NCI-H187 treated with DMSO at 0.1 percent for 48 hours (cell line): ENCODE data around the gene HAPSTR1.
"Not testable (repeated sequence)": the region's sequence is repeated elsewhere in the genome, so short reads cannot be mapped to it uniquely, and the experiment has no call there.

Source experiments
- DNase-seq: peaks from one replicate; lab custom pipeline; 2025; lab: John Stamatoyannopoulos, UW

The HAPSTR1 gene, protein sequence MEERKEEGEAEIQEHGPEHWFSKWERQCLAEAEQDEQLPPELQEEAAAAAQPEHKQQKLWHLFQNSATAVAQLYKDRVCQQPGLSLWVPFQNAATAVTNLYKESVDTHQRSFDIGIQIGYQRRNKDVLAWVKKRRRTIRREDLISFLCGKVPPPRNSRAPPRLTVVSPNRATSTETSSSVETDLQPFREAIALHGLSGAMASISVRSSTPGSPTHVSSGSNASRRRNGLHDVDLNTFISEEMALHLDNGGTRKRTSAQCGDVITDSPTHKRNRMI

GRCh38 chr16:9090960-9091866 lies at the start of gene HAPSTR1:
HAPSTR1 (plus strand) TSS chr16:9091644; CDS start chr16:9092045, 401 bp downstream.
- peak; percentile 91 for DNase-seq

GRCh38 chr16:9042533-9042932 lies 48.9 kb upstream of the HAPSTR1 start:
- no peak for DNase-seq

- no peak for DNase-seq
Observed at GRCh38 chr16:9042964-9043680, 48.3 kb upstream of the HAPSTR1 start.

DNA sequence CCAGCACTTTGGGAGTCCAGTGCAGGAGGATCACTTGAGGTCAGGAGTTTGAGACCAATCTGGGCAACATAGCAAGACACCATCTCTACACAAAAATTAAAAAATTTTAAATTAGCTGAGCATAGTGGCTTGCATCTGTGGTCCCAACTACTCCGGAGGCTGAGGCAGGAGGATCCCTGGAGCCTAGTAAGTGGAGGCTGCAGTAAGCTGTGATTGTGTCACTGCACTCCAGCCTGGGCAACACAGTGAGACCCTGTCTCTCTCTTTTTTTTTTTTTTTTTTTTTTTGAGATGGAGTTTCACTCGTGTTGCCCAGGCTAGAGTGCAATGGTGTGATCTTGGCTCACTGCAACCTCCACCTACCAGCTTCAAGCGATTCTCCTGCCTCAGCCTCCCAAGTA lies 45.9 kb upstream of the HAPSTR1 start:
- not testable (repeated sequence) for DNase-seq

DNA sequence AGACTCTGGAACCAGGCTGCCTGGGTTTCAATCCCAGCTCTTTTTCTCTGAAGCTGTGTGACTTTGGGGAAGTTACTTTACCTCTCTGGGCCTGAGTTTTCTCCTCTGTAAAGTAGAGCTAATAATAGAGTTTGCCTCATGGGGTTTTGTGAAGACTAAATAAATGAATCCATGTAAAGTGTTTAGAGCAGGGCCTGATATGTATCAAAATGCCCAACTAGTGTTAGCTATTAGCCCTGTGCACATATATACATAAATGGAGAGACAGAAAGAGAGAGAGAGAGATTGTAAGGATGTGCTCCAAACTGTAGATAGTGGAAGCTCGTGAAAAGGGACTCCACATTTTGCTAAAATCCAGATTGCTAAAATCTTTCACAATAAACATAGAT lies 44.8 kb upstream of the HAPSTR1 start:
- DNase-seq, result no peak

DNA sequence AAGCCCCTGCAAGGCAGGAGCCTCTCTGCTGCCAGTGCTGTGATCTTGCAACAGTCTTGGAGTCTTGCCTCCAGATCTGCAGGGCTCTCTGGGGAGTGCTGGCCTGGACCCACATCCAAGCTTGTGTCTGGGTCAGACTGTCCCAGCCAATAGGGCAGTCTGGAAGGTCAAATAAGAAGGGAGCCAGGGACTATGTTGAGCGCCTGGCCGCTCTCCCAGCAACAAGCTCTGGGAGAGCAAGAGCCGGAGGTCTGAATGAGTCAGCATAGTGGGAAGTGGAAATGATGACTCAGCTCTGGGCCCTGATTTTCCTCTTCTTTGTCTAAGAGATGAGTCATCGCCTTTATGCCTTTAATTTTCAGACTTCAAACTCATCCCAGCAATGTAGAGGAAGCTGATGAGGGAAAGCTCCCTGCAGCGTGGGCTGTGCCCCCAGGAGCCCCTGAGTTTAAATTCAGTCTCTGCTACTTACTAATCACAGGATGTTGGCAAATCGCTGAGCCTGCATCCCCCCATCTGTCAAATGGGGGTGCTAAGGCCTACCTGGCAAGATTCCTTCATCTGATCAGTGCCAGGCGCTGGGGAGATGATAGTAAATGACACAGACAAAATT lies 43.6 kb upstream of the HAPSTR1 start:
- no peak for DNase-seq

GRCh38 chr16:9048302-9048700 lies 43.1 kb upstream of the HAPSTR1 start:
- no peak for DNase-seq

- DNase-seq, result no peak
Observed at GRCh38 chr16:9049241-9049640, 42.2 kb upstream of the HAPSTR1 start.

DNA sequence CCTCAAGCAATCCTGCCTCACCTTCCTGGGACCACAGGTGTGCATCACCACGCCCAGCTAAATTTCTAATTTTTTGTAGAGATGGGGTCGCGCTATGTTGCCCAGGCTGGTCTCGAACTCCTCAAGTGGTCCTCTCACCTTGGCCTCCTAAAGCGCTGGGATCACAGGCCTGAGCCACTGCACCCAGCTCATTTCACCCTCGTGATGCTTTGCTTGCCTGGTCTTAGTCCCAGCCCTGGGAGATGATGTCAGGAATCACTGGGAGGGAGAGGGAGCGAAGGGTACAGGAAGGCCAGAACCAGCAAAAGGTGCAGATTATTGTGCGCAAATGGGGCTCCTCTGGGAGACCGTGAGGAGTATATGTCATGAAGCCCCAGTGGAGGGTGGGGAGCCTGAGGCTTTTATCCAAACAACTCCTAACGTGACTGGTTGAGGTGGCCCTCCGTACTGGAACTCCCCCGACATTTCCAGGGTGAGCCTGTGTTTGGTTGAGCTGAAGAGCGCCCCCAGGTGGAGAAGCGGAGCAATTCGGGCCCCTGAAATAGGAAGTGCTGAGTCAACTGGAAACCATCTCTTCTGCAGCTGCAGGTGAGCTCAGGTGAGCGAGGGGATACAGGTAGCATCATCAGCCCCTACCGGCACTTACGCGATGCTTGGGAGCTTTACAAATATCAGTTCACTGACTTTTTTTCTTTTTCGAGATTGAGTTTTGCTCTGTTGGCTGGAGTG lies 41.2 kb upstream of the HAPSTR1 start:
- no peak for DNase-seq

DNA sequence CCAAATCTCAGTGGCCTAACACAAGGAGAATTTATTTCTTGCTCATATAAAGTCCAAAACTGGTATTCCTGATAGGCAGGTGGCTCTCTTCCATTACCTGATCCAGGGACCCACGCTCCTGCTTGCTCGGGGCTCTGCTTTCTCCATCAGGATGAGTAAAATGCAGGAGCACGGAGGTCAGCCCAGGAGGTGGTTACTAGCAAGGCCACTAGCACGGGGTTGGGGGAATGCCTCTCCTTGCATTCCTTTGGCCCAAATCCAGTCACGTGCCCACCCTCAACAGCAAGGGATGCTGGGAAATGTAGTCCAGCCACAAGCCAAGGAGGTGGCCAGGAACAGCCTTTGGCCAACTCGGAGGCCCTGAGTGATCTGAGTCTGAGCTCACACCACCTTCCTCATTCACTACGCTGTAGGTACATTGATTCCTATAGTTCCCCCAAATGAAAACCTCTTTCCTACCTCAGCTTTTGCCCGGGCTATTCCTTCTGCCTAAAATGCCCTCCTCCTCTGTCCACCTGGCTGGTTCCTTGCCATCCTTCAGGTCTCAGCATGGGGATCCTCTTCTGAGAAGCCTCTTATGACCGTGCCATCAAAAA lies 38.3 kb upstream of the HAPSTR1 start:
- no peak for DNase-seq

DNA sequence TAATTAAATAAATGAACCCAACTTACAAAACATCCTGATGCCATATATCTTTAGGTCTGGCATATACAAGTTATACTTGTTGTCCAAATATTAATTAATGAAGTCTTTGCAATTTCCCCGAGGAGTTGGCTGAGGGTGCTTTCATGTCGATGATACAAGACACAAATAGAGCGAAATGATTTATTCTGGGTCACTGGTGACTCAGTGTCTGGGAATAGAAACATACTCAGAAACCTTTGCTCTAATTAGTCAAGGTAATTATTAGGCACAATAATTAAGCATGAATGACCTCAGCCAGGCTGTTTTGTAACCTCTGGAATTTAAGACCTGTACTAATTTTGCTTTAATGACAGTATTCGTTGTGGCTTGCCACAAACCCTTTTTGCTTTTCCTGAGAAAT lies 37.0 kb upstream of the HAPSTR1 start:
- no peak for DNase-seq

- DNase-seq, result no peak
Observed at GRCh38 chr16:9055115-9055514, 36.3 kb upstream of the HAPSTR1 start.

- DNase-seq, result no peak
Observed at GRCh38 chr16:9055661-9056060, 35.8 kb upstream of the HAPSTR1 start.

- no peak for DNase-seq
Observed at GRCh38 chr16:9056061-9056460, 35.4 kb upstream of the HAPSTR1 start.

GRCh38 chr16:9058211-9058610 lies 33.2 kb upstream of the HAPSTR1 start:
- DNase-seq, result no peak

GRCh38 chr16:9060225-9060624 lies 31.2 kb upstream of the HAPSTR1 start:
- no peak for DNase-seq

- no peak for DNase-seq
Observed at GRCh38 chr16:9061358-9061813, 30.1 kb upstream of the HAPSTR1 start.

GRCh38 chr16:9062301-9062700 lies 29.1 kb upstream of the HAPSTR1 start:
- DNase-seq, result no peak

DNA sequence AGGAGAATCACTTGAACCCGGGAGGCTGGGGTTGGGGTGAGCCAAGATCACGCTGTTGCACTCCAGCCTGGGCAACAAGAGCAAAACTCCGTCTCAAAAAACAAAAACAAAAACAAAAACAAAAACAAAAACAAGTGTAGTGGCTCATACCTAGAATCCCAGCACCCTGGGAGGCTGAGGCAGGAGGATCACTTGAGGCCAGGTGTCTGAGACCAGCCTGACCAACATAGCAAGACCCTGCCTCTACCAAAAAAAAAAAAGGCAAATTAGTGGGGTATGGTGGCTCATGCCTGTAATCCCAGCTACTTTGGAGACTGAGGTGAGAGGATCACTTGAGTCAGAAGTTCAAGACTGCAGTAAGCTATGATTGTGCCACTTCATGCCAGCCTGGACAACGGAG lies 26.4 kb upstream of the HAPSTR1 start:
- DNase-seq, result no peak

DNA sequence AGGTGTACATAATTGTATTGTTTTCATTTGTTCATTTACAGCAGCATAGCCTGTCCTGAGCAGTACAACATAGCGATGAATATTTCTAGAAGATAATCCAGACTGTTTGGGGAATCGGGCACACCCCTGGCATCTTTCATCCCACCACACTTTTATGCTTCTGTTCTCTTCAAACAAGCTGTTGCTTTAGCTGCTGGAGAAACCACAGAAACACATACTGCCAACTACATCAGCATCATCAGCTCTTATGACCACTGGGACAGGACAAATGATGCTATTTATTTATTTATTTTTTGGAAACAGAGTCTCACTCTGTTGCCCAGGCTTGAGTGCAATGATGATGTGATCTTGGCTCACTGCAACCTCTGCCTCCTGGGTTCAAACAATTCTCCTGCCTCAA lies 22.6 kb upstream of the HAPSTR1 start:
- no peak for DNase-seq

DNA sequence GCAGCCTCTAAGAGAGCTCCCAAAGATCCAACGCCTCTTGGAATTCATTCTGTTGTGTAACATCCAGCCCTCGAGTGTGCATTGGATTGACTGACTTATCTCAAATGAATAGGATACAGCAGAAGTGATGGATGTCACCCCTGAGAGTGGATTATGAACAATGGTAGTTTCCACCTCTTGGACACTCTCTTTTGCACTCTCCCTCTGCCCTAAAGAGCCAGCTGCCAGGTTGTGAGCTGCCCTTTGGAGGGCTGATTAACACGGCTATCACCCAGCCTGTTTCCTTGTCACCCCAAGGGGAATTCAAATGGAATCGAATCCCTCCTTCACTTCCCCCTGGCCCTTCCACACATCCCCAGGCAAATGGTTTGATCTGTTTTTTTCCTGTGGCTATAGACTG lies 21.2 kb upstream of the HAPSTR1 start:
- no peak for DNase-seq
